Activated T-helper 2 cell treated with anti-CD3 and anti-CD28 coated beads, Interferon-gamma antibody, Interleukin-2, Interleukin-4, amounts not matched to agents 10 μg/mL and 5 μg/mL and 100 μg/mL, durations not matched to agents 14 hours and 24 hours and 36 hours (primary cell): Measurements from ENCODE around the gene MYO1F. TPM values are rescaled to one million over a fixed set of nuclear protein-coding genes. Genes with fewer than 3 reads are reported as not detected.

Source experiments
- DNase-seq: peaks from one replicate; pipeline ENCODE4 v3.0.0; 2021; ENCODE audit warnings: low spot score
- H3K27ac Mint-ChIP-seq: one replicate; pipeline ENCODE4 v1.8.0; 2021; ENCODE audit warnings: mixed read lengths
- H3K27me3 Mint-ChIP-seq: one replicate; pipeline ENCODE4 v1.8.0; 2021; ENCODE audit warnings: low read depth, mixed read lengths
- H3K36me3 Mint-ChIP-seq: one replicate; pipeline ENCODE4 v1.8.0; 2021; ENCODE audit warnings: low read depth, mixed read lengths
- H3K4me1 Mint-ChIP-seq: one replicate; pipeline ENCODE4 v1.8.0; 2021; ENCODE audit warnings: low read depth, mixed read lengths
- H3K4me3 Mint-ChIP-seq: one replicate; pipeline ENCODE4 v1.8.0; 2021; ENCODE audit warnings: low read depth, mild to moderate bottlenecking, moderate library complexity, mixed read lengths
- H3K9me3 Mint-ChIP-seq: one replicate; pipeline ENCODE4 v1.8.0; 2021; ENCODE audit warnings: mixed read lengths
- intact Hi-C: fragments of 100-400 bp; cut with micrococcal nuclease; formaldehyde crosslinking; loops from one replicate; pipeline ENCODE4 v1.15.1; 2023
- total RNA-seq: library from RNA; stranded (reverse); gene quantifications from 2 replicates; pipeline ENCODE4 v1.2.3, GENCODE V29; 2022

MYO1F gene
- total RNA-seq, 1 donor from 2014 or later, result 43.9 TPM

DNA sequence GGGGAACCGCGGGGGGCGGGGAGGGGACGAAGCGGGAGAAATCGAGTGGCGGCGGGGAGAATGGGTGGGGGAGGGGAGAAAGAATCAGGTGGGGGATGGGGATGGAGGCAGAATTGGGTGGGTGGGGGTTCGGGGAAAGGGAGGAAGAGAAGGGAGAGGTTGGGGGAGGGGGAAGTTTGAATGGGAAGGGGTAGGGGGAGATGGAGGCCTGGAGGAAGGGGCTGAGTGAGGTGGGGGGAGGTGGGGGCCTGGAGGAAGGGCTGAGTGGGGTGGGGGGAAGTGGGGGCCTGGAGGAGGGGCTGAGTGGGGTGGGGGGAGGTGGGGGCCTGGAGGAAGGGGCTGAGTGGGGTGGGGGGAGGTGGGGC, 33.7 kb upstream of the MYO1F start:
- Mint-ChIP-seq H3K9me3 (no peaks in the 10 kb centered on the region), H3K27ac (no peak overlapping the region), H3K4me1 (peaks cover 12% of the 10 kb centered on the region), H3K4me3 (no peak overlapping the region), H3K36me3 (no peaks in the 10 kb centered on the region), H3K27me3 (peaks cover 23% of the 10 kb centered on the region)
- no peak for DNase-seq
- intact Hi-C loops, result no loop called here

DNA sequence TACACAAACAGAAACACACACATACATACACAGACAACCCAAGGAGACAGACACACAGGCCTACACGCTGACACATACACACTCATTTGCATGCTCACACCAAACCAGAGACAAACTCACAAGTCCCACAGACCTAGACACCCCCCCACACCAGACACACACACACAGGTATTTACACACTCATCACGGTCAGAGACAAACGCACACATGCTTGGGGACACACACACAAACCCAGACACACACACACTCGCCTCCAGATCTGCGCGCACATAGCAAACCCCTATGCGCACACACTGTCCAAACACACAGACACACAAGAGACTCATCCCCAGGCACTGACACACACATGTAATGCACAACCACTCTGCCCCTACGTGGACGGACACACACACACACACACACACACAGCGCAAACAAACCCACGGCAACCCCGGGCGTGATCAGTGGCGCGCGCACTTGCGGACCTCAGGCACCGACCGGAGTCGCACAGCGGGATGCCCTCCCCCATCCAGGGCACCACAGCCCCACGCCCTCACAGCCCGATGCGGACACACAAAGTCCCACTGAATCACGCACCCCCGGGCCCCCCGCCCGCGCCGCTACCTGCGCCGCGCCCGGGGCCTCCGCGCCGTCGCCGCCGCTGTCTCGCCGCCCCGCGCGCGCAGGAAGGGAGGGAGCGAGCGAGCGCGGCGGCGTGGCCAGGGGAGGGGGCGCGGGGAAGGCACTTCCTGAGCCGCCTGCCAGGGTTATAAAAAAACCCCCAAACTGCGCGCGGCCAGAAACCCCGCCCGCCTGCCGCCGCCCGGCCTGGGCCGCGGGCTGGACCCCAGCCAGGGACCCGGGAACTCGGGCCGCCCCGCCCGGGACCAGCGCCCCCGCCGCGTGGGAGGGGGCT, 33.0 kb upstream of the MYO1F start, which contains the start of gene ADAMTS10:
ADAMTS10 (minus strand) TSS at position 675 of the 895 bp plus-strand sequence. CDS start 5,005 bp downstream, outside the sequence.
- no peaks in the 10 kb centered on the region for H3K9me3 Mint-ChIP-seq
- peaks cover 11% of the 10 kb centered on the region for H3K4me1 Mint-ChIP-seq
- intact Hi-C loops, result no loop called here
- DNase-seq, result no peak
- no peak within 1 kb of the TSS for H3K27ac Mint-ChIP-seq
- no peaks in the 10 kb centered on the region for H3K36me3 Mint-ChIP-seq
- peak within 1 kb of the TSS; percentile 73 for H3K4me3 Mint-ChIP-seq
- H3K27me3 Mint-ChIP-seq, result peaks cover 21% of the 10 kb centered on the region

DNA sequence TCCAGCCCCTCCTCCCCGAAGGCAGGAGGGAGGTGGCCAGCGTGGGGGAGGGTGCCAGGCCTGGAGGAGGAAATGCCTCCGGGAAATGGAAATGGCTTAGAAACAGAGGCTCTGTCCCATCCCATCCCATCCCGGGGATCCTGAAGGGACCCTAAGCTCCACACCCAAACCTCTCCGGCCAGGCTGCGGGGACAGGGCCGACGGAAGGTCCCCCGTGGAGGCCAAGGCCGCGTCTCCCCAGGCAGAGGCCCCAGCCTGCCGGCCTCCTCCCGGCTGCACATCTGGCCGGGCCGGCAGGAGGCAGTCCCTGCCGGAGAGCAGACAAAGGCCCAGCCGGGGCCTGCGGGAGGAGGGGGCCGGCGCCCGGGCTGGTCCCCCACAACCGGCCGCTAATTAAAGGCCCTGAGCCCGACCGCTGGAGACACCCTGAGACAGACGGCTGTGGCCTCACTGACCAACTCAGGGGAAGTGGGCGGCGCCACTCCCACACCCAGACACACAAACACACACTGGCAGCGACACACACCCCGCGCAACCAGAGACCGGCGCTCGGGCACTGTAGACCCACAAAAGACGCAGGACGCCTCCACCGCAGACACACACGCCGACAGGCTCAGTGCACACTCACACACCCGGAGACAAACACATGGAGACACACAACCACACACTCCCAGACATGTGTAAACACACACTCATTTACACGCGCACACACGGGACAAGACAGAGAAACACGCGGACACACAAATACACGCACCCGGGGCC, 32.2 kb upstream of the MYO1F start:
- intact Hi-C loops, result no loop called here
- Mint-ChIP-seq H3K27ac (no peak overlapping the region), H3K27me3 (peaks cover 21% of the 10 kb centered on the region), H3K36me3 (no peaks in the 10 kb centered on the region), H3K4me3 (peak overlapping the region; percentile 73), H3K4me1 (peaks cover 11% of the 10 kb centered on the region), H3K9me3 (no peaks in the 10 kb centered on the region)
- DNase-seq, result no peak

DNA sequence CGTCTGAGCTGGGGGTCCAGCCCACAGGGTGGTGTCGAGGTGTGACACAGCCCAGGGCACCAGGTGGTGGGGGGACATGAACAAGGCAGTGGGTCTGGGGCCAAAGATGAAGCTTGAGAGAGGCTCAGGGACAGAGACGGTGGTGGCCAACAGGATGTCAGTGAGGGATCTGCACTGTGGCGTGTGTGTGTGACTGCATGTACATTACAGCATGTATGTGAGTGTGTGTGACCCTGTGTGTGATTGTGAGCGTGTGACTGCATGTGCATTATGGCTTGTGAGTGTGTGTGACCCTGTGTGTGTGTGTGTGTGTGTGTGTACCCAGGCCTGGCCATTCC, 31.7 kb upstream of the MYO1F start:
- H3K4me1 Mint-ChIP-seq, result peaks cover 11% of the 10 kb centered on the region
- no peak for DNase-seq
- peaks cover 21% of the 10 kb centered on the region for H3K27me3 Mint-ChIP-seq
- no peak overlapping the region for H3K27ac Mint-ChIP-seq
- H3K9me3 Mint-ChIP-seq, result no peaks in the 10 kb centered on the region
- no peaks in the 10 kb centered on the region for H3K36me3 Mint-ChIP-seq
- intact Hi-C loops, result no loop called here
- peak overlapping the region; percentile 24 for H3K4me3 Mint-ChIP-seq

DNA sequence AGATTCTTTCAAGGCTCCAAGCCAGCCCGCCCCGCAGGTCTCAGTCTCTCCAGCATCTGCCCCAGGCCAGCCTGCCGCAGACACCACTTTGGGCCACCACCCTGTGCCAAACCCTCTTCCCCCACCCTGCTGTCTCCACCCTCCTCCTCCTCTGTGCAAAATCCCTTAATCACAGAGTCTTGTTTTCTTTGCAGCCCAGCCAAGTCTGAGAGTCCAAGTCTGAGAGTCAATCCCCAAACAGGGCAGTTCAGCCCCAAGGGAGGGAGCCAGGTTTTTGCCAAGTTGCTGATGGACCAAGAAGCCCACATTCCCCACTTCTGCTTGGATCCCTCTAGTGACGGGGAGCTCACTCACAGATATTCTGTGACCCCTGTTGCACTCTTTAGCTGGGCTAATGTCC, 30.1 kb upstream of the MYO1F start:
- no peak for DNase-seq
- H3K9me3 Mint-ChIP-seq, result no peaks in the 10 kb centered on the region
- intact Hi-C loops, result no loop called here
- H3K27me3 Mint-ChIP-seq, result peaks cover 21% of the 10 kb centered on the region
- H3K4me1 Mint-ChIP-seq, result peaks cover 11% of the 10 kb centered on the region
- H3K36me3 Mint-ChIP-seq, result no peaks in the 10 kb centered on the region
- H3K27ac Mint-ChIP-seq, result no peak overlapping the region
- H3K4me3 Mint-ChIP-seq, result no peak overlapping the region

DNA sequence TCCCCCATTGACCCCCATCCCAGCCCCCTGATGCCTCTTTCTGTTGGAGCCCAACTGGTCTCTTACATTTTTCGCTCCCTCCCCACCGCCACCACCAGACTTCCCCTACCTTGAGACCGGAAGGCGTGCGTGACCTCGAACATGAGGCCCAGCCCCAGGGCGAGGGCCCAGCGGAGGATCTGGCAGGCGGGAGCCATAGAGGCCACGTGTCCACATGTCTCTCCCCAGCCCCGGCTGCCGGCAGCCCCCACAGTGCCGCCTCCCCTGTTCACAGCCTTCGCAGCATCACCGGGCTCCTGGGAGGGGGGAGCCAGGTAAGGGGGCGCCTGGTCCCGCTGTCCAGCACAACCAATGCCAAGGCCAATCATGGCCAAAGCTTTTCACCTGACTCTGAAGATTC, 28.3 kb upstream of the MYO1F start:
- intact Hi-C loops, result no loop called here
- no peak for DNase-seq
- Mint-ChIP-seq H3K4me1 (peaks cover 8% of the 10 kb centered on the region), H3K9me3 (no peaks in the 10 kb centered on the region), H3K4me3 (no peak overlapping the region), H3K27me3 (peaks cover 19% of the 10 kb centered on the region), H3K27ac (no peak overlapping the region), H3K36me3 (no peaks in the 10 kb centered on the region)

DNA sequence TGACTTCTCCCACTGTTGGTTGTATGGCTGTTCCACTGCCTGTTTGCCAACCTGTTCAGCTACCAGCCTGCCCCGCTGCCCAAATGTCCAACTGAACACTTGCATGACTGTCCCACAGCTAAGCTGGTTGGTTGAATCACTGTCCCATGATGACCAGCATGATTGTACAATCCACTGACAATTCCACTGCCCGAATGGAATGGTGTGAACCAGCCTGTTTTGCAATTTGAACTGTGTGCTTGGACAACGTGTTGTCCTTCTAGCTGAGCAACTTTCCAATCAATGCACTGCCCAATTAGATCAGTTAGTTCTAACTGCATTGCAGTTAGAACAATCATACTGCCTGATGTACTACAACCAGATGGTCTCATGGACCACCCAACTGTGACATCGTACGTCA, 24.6 kb upstream of the MYO1F start:
- Mint-ChIP-seq H3K9me3 (no peaks in the 10 kb centered on the region), H3K4me3 (no peak overlapping the region), H3K27me3 (peaks cover 2% of the 10 kb centered on the region), H3K27ac (no peak overlapping the region), H3K4me1 (no peaks in the 10 kb centered on the region), H3K36me3 (no peaks in the 10 kb centered on the region)
- intact Hi-C loops, result no loop called here
- no peak for DNase-seq

DNA sequence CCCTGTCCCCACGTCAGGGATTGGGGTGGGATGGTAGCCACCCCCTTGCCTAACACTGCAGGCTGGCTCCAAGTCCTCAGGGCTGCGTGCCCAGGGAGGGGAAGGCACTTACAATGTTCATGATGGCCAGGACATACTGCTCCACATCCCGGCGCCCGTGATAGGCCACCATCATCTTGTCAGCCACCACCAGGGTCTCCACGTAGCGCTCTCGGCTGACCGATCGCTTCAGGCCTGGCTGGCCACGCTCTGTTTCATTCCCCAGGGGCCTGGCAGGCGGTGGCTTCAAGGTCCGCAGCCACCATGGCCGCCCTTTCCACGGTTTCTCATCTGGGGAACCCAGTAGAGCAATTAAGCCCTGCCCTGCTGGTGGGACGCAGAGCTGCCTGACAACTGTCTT, 23.6 kb upstream of the MYO1F start:
- no peaks in the 10 kb centered on the region for H3K27me3 Mint-ChIP-seq
- DNase-seq, result no peak
- no peaks in the 10 kb centered on the region for H3K4me1 Mint-ChIP-seq
- intact Hi-C loops, result no loop called here
- H3K27ac Mint-ChIP-seq, result no peak overlapping the region
- no peaks in the 10 kb centered on the region for H3K36me3 Mint-ChIP-seq
- no peaks in the 10 kb centered on the region for H3K9me3 Mint-ChIP-seq
- no peak overlapping the region for H3K4me3 Mint-ChIP-seq

DNA sequence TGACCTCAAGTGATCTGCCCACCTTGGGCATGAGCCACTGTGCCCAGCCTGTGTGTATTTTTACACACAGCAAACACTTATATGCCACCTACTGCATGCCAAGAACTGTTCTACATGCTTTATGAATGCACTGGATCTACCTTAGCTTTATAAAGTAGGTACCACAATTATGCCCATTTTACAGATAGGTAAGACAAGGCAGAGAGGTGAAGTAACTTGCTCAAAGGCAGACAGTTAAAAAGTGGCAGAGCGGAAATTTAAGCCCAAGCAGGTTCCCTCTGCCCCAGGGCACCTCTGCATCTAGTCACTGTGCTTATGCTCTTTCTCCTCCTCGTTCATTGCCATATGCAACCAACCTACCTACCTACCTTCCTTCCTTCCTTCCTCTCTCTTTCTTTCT, 22.8 kb upstream of the MYO1F start:
- no peak overlapping the region for H3K4me3 Mint-ChIP-seq
- no peak for DNase-seq
- no peaks in the 10 kb centered on the region for H3K27me3 Mint-ChIP-seq
- H3K4me1 Mint-ChIP-seq, result no peaks in the 10 kb centered on the region
- intact Hi-C loops, result no loop called here
- H3K9me3 Mint-ChIP-seq, result no peaks in the 10 kb centered on the region
- no peak overlapping the region for H3K27ac Mint-ChIP-seq
- H3K36me3 Mint-ChIP-seq, result no peaks in the 10 kb centered on the region

DNA sequence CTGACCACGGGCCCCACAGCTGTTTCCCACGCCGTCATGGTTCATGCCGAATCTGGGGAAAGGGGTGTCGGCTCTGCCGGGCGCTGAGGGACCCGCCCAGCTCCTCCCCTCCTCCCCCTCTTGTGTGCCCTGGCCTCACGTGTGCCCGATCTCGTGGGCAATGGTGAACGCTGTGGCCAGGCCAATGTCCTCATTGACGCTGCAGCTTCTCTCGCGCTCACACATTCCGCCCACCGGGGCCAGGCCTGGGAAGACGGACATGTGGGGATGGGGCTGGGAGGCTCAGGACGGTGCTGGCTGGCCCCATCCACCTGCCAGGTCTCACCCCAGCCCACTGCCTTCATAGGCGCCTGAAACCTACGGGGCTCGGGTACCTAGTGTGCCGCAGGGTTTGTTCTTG, 18.9 kb upstream of the MYO1F start:
- Mint-ChIP-seq H3K27me3 (peaks cover 14% of the 10 kb centered on the region), H3K4me3 (no peak overlapping the region), H3K4me1 (peaks cover 7% of the 10 kb centered on the region), H3K36me3 (no peaks in the 10 kb centered on the region), H3K27ac (no peak overlapping the region), H3K9me3 (peaks cover 20% of the 10 kb centered on the region)
- intact Hi-C loops, result no loop called here
- no peak for DNase-seq

DNA sequence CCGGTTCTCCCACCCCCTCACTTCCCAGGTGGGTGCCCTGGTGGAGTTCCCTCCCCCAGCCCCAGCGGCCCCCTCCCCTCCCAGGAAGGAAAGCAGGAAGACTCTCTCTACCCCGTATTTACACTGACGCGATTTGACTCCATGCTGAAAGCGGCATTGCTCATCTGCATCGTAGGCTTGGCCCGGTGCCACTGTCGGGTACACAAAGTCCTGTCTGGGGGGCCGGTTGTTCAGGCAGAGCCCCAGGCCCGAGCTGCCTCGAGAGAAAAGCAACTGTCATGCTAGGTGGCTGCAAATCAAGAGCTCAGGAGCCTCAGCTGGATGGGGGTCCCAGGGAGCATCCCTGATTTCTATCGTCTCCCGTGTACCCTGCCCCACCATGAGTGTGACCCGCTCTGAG, 18.4 kb upstream of the MYO1F start:
- Mint-ChIP-seq H3K27me3 (peaks cover 18% of the 10 kb centered on the region), H3K9me3 (peaks cover 20% of the 10 kb centered on the region), H3K4me3 (no peak overlapping the region), H3K4me1 (peaks cover 7% of the 10 kb centered on the region), H3K27ac (no peak overlapping the region), H3K36me3 (no peaks in the 10 kb centered on the region)
- no peak for DNase-seq
- intact Hi-C loops, result no loop called here

DNA sequence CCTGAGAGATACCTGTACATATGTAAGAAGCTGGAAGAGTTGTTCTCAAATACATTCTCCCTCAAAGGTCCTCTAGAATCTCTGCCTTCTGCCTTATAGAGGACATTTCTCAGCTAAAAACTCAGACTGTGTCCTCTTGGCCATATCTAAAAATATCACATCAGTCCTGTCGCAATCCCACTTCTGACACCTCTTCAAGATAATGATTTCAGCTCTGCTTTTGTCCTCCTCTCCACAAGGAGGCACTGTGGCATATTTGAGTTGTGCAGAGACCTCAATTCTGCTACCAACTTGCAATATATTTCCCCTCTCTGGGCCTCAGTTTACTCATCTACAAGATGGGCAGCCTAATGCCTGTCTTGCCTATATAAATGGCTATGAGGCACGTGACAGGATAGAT, 16.7 kb upstream of the MYO1F start:
- no peaks in the 10 kb centered on the region for H3K36me3 Mint-ChIP-seq
- DNase-seq, result no peak
- peaks cover 20% of the 10 kb centered on the region for H3K9me3 Mint-ChIP-seq
- intact Hi-C loops, result no loop called here
- H3K4me3 Mint-ChIP-seq, result no peak overlapping the region
- H3K27ac Mint-ChIP-seq, result no peak overlapping the region
- peaks cover 7% of the 10 kb centered on the region for H3K4me1 Mint-ChIP-seq
- H3K27me3 Mint-ChIP-seq, result peaks cover 18% of the 10 kb centered on the region
